RCC 7860 (cell line): ENCODE data around the gene PPP1R26.
"Not testable (repeated sequence)": the region's sequence is repeated elsewhere in the genome, so short reads cannot be mapped to it uniquely, and the experiment has no call there.

Source experiments
- DNase-seq: peaks from one replicate; pipeline ENCODE4 v3.0.0-alpha.2; 2015; ENCODE audit warnings: low spot score
- FAIRE-seq: peaks from 2 replicates; lab custom pipeline; 2012; peaks lifted over from hg19 to GRCh38; lab: Jason Lieb, UNC

PPP1R26 gene

DNA sequence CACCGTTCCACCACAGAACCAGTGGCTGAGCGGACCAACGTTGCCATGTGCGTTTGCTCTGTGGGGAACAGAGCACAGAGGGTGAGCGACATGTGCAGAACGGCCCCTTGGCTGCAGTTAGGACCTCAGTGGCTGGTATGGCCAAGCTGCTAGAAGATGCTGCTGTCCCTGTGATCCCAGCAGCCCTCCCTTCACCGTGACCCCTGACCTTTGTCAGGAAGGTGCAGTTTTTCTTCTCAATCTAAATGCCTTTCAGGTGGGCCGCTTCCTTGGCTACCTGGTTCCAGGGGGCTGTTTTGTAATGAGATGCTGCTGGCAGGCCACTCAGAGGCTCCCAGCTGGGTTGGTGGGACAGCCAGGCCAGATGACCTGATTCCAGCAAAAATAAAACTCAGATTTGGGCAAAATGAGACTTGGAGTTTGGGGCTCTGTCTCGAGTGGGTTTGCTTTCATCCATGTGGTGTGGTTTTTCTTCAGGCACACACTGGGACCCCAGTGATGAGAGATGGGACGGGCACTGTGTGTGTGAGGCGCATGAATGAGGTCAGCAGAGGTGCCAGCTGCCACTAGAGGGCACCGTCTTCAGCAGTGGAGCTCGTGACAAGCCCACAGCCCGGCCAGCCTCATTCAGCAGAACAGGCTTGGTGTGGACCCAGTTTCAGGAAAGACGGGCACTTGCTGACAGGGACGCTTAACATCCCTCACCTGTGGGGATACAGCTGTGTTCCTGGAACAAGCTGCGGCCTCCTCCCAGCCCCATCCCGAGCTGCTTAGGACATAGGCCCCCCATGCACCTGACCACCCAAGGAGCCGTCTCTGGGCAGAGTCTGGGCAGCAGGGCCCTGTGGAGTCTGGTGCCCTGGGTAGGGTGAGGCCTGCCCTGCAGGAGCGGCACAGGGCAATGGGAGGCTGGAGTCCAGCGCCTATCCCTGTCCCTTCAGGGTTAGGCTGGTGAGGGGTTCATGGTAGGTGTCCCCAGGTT, 25.0 kb downstream of the PPP1R26 start:
- FAIRE-seq (no peak), DNase-seq (peak; percentile 18)

DNA sequence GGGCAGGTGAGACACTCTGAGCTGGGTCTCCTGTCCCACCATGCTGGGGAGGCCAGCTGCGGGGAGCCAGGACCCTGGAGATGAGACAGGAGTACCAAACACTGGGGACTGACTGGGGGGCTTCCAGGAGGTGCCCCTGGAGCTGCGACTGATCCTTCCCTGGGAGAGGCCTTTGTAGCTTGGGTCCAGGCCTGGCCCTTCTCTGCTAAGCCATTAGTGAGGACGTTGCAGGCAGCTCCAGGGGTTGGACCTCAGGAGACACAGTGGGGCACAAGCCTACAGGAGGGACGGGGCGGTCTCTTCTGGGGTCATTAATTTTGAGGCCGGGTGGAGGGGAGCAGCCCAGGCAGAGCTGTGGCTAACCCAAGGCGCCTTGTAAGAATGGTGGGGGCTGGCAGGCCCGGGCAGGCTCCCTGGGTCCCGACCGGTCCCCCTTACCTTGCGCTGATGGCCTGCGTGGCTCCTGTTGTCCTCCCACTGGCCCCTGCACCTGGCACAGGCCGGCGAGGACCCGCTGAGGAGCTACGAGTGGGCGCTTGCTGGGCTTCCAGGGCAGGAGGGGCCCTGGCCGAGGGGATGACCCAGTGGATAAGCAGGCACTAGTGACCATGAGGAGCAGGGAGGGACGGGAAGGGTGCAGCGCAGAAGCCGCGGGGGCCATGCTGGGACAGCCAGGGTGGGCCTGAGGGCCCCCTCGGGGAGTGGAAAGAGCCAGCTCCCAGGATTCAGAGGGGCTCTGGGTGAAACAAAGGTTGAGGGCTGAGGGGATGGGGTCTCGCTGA, 26.0 kb downstream of the PPP1R26 start:
- no peak for FAIRE-seq
- no peak for DNase-seq

DNA sequence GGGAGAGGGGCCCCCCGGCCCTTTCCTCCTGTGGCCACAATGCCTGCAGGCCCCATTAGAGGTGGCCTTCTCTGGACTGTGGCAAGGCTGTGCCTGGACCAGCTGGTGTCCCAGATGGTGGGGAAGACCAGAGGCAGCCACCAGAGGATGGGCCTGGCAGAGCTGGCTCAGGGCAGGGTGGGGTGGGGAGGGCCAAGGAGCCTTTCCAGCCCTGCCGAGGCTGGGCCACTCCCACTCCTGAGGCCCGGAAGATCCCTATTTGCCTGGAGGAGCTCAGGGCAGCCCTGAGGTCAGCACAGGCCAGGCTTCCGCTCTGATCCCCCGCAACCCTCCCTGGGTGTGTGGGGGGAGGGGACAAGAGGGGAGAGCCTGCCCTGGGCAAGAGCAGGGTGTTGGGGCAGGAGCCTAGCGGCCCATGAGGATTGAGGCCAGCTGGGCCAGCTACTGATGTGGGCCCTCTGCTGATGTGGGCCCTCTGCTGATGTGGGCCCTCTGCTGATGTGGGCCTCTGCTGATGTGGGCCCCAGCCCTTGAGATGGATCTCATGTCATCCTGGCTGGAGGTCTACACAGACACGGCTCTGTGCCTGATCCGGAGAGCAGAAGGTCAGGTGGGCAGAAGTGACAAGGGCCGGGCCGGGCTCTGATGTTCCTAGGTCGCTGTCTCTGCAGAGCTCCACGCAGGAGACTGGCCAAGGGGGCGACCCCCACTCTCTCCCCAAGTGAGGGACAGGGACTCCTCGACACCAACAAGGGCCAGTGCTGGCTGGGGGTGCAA, 26.9 kb downstream of the PPP1R26 start:
- FAIRE-seq (no peak), DNase-seq (no peak)

DNA sequence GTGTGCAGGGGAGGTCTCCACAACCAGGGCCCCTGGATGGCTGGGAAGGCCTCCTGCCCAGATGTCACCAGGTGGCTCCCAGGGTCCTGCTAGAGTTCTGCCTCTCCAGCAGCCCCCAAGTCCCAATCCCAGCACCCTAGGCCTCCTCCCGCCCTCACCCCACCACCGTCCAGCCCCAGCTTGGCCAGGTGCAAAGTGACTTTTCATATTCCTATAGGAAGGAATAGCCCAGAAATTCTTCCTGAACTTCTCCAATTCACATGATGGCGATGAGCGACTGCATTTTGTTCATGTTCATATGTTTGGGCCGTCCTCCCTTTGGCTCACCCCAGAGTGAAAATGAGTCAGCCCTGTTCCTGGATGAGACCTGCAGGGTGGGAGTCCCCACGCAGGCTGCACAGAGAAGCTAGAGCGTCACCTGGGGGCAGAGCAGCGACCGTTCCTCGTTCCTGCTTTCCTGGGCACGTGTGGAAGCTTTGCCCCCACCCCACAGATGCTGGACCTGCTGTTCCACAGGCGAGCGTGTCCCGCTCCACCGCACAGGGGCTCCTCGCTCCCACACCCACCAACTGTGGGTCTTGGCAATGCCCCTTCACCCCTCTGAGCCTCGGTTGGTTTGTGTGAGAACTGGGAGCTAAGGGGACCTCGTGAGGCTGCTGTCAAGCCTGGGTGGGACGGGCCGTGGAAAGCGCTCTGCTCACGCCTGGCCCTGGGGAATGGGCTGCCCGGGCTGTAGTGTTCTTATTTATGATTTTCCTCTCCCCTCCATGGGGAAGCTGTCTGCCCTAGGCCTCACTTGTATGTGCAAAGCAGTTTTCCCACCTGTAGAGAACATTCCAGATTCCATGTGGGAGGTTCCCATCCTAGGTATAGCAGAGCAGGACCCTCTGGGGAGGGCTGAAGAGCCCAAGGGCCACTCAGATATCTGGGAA, 27.8 kb downstream of the PPP1R26 start:
- FAIRE-seq (no peak), DNase-seq (no peak)

DNA sequence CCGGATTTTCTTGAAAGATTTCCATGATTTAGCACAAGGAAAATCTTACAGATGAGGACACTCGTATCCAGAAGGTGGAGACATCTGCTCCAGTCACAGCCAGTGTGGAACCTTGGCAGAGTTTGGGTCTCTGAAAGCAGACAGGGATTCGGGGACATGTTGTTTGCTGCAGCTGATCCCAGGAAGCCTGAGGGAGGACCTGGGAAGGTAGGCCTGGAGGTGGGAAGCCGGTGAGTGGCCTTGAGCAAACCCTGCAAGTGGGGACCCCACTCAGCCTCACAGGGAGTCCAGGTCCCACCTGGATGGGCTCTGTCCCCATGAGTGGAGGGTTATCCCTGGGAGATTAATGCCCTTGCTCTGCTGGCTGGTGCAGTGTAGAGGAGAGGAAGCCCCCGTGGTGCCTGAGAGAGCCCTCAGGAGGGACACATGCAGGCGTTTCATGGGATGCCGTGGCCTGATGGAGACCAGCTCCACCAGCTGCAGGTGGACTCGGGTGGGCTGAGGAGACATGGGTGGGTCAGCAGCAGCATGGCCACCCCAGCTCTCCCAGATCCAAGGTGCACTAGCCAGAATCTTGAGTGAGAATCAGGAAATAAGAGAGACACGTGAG, 28.7 kb downstream of the PPP1R26 start:
- FAIRE-seq, result no peak
- DNase-seq, result no peak

DNA sequence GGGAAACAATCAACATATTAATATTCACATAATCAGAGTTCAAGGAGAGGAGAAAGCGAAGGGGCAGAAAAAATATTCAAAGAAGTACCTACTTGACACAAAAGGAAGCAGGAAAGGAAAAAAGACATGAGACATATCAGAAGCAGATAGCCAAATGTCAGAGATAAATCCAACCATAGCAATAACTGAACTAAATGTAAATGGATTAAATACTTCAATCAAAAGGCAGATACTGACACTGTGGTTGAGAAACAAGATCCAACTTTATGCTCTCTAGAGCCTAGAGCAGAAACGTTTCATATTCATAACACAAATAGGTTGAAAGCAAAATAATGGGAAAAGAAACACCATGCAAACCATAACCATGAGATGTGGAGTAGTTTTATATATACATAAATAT, 29.9 kb downstream of the PPP1R26 start:
- FAIRE-seq (no peak), DNase-seq (no peak)

DNA sequence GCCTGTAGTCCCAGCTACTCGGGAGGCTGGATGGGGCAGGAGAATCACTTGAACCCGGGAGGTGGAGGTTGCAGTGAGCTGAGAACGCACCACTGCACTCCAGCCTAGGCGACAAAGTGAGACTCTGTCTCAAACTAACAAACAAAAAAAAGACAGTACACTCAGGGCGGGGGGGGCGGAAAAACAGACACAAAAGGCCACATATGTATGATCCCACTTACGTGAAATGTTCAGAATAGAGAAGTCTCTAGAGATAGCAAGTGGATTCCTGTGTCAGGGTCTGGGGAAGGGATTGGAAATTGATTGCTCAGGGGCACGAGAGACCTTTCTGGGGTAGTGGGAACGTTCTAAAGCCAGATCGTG, 32.6 kb downstream of the PPP1R26 start:
- DNase-seq, result no peak
- FAIRE-seq, result no peak

DNA sequence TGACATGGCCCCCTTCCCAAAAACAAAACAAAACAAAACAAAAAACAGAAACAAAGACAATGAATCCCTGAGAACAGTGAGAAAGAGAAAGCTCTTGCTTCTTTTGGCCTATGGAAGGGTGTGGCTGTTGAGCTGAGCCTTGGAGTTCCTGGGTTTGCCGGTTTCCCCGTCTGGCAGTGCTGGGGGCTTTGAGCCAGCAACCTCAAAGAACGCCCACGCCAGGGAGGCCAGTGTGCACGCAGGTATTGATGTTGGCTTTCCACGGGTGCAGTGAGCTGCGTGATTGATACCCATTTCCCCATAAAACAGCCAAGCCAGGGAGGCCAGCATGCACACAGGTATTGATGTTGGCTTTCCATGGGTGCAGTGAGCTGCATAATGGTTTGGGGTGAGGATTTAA, 33.3 kb downstream of the PPP1R26 start:
- DNase-seq (no peak), FAIRE-seq (no peak)

DNA sequence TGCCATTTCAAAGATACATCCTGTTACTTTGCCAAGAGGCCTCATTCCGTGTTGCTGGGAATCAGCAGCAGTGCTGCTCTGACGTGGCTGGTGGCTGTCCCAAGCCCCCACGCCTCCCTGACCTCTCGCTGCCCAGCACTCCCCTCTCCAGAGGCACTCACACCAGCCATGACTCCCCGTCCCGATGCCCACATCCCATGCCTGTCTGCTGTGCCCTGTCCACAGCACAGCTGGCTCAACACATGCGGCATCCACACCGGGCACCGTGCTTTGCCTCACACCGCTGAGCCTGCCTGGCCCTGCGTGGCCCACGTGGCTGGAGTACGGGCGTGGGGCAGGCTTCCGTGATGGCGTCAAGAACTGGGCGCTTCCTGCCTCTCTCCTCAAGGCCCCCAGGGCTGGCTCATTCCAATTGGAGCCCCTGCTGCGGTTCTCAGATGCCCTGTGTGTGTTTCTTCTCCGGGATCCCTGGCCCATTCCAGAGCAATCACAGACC, 33.8 kb downstream of the PPP1R26 start:
- DNase-seq (no peak), FAIRE-seq (no peak)

DNA sequence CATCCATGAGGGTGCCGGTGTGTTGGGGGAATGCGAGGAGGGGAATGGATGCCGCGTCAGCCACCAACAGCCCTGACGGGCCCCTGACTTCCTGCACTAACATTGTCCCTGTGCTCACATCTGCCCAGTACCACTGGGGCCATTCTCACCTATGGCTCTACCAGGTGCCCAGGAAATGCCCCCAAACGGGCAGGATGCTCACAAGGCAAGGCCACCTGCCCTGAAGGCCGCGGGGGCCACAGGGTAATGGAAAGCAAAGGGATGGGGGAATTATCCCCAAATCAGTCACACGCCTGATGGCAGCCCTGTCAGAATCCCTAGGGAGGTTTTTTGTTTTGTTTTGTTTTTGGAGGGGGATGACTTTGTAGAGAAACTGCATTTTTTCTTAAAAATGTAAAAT, 34.3 kb downstream of the PPP1R26 start:
- FAIRE-seq, DNase-seq: not testable (repeated sequence)

DNA sequence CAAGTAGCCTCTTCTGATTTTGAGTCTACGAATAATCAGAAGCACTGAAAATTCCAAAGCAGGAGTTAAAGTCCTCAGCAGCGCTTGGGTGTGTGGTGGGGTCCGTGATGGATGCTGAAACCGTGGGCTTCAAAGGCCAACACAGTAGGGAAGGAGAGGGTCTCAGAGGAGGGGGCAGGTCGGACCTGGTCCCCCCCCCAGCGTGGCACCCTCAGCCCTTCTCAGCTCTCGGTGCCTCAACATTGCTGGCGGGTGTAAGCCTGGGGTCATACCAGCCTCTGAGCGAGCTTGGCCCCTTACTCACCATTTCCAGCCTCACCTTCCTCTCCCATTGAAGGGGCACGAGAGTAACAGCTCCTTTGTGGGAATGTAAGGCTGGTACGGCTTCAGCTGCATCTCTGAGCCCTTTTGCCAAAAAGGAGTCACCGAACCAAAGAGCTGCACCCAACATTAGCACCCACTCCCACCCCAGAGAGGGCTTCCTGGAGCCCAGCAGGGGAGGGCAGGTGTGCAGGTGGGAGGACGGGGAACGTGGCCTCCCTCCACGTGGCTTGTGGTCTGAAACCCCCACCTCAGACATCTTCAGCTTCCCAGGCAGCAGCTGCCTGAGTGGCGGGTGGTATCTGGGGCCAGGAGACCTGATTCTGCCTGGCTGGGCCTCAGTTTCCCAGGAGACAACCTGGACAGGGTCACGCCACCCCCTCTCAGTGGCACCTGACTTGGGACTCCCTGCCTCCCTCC, 34.9 kb downstream of the PPP1R26 start:
- FAIRE-seq (no peak), DNase-seq (no peak)

DNA sequence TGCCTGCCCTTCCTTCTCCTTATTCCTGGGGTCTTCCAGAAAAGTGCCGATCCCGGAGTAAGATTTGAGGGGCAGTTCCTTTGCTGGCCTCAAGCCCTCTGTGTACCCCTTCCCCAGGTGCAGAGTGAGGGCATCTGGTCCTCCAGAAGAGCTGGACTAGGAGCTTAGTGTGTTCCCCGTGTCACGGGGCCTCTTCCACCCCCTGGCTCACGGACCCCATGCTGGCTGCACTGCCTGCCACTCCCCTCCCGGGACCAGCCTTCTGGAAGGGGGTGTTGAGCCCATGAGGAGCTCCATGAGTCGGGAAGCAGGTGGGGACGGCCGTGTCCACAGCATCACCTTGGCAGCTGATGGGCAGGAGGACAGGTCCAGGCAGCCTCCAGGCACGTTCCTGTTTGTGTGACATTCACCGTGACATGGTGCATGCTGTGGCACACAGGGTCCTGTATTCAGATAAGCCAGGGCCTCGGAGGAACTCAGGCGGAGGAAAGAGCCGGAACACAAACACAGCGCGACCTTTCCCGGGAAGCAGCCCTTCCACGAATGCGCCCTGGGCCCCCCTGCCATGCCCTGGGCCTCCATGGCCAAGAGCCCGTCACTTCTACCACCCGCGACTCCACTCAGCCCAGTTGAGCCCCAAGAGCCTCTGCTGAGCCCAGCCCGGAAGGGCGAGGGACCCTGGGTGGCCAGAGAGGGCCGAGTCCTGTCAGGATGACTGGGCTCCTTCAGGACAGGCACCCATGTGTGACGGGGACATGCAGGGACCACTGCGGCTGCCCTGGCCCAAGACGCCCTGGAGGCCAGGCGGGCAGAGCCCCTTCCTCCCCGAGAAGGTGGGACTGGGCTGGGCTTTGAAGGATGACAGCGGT, 35.7 kb downstream of the PPP1R26 start:
- DNase-seq, result no peak
- no peak for FAIRE-seq

DNA sequence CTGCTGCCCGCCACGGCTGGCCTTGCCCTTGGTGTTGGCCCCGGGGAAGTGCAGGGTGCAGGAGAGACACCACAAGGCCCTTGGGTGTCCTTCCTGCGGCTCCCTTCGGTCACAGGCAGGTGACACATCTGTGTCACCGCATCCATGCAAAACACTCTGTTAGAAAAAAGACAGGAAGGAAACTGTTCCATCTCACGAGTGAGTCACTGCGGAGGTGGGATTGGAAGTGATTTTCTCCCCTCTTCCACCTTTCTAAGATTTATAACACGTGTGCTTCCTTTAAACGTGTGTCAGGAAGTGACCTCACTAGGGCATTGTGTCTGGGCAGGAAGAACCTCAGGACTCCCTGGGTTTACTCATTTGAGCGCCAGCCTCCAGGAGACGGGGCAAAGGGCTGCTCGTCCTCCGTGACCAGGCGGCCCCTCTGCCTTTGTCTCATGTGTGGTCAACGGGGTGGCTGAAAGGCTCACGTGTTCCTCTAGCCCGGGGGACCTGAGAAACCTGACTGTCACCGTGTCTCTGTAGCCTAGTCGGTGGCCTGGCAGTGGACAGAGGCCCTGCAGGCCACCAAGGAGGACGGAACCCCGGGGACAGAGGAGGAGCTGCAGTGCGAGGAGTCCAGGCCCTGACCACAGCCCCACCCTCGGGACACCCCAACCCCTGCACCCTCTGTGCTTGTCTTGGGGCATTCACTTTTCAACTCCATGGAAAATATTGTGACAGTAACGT, 36.7 kb downstream of the PPP1R26 start:
- FAIRE-seq (no peak), DNase-seq (peak; percentile 27)

DNA sequence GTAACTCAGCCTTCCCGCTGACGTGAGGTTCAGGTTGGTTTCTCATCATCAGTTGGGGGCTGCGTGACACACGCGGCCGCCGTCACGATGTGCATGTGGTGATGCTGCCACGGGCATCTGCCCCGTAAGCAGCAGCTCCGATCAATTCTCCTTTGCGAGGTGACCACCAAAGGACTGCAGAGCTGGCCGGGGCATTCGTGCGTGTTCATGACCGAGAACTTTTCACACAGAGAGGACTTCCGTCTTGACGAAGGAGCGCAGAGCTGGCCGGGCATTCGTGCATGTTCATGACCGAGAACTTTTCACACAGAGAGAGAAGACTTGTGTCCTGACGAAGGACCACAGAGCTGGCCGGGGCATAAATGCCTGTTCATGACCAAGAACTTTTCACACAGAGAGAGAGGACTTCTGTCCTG, 37.8 kb downstream of the PPP1R26 start:
- DNase-seq, result no peak

DNA sequence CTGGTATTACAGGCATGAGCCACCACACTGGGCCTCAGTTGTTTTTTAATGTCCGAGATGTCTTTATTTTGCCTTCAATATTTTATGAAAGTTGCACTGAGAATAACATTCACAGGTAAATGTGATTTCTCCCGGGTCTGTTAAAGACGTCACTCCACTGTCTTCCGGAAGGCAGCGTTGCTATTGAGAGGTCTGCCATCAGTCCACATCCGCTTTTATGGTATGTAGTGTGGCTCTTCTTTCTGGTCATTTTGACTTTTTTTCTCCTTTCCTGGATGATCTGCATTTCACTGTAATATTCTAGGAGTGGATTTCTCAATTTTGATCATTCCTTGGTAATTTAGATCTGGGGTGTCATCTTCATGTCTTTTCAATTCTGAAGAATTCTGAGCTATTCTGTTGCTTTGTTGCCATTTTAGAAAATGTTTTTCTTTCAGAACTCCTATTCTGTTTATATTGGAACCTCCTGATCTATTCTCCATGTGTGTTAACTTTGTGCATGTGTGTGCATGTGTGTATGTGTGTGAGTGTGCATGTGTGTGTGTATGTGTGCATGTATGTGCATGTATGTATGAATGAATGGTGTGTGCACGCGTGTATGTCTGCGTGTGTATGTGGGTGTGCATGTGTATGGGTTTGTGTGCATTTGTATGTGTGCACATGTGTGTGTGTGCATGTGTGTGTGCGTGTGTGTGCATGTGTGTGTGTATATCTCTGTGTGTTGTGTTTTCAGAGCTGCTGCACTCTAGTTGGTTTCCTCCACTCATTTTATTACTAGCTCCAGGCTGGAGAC, 39.8 kb downstream of the PPP1R26 start:
- FAIRE-seq (no peak), DNase-seq (no peak)

More for the DNA sequence above, 37.8 kb downstream of the PPP1R26 start:
- FAIRE-seq, result no peak

DNA sequence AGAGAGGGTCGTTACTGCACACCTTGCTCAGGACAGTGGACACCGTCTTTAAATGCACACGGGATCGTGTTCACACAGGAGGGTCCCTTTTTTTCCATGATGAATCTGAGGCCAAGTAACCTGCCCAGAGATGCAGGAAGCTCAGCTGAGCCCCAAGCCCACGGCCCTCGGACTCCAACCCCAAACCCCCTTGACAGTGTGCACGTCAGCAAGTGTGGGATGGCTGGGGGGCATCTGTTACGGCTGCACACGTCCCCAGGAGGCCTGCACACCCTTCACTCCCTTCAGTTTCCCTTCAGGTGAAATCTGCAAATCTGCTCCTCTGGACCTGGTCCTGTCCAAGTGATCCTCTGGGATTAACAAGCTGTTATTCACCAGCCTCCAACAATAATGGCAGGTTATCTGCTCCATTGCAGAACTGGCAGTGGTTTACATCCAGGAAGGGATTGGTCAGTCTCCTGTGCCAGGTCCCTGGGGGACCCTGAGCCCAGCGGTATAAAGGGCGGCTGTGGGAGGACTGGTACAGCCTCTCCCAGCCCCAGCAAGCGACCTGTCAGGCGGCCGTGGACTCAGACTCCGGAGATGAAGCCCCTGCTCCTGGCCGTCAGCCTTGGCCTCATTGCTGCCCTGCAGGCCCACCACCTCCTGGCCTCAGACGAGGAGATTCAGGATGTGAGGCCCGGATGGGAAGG, 41.5 kb downstream of the PPP1R26 start, which contains the start of gene LCN1:
TSS of gene LCN1 (plus strand) at position 525 of the 692 bp plus-strand sequence. CDS start at position 583, 58 bp downstream.
- FAIRE-seq, result no peak
- DNase-seq, result no peak
